Activated CD4-positive, alpha-beta T cell treated with anti-CD3 and anti-CD28 coated beads for 24 hours (primary cell): Measurements from ENCODE around the gene NXF1.
"Not testable (repeated sequence)": the region's sequence is repeated elsewhere in the genome, so short reads cannot be mapped to it uniquely, and the experiment has no call there.

Source experiments
- DNase-seq, 2 donors: peaks; one replicate each; pipeline ENCODE4 v3.0.0-alpha.2; 2020; ENCODE audit warnings: low read depth in 2 of 2

Gene NXF1

DNA sequence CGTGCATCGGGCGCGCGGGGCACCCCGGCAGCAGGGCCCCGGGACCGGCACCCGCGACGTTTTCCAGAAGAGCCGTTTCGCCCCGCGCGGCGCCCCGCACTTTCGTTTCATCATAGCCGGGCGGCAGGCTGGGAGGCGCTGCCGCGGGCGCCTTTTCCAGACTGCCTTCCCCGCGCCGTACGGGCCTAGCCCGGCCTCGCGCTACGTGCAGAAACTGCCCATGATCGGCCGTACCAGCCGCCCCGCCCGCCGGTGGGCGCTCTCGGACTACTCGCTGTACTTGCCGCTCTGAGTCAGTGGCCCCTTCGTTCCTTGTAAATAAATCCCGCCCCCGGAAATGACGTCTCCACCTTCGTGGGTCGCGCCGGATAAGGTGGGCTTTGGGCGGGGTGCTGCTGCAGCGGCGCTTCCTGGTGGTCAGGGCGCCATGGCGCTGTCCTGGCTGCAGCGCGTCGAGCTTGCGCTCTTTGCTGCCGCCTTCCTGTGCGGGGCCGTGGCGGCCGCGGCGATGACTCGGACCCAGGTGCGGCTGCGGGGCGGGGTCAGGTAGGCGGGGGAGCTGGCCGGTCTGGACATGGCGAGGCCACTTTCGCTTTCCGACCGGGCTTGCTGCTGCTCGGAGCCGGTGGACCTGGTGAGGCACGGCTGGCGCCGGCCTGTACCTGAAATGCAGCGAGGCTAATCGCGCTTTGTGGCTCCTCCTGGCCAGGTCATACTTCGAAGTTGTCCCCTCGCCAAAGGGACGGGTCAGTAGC, 18.1 kb downstream of the NXF1 start, which contains the start of gene TMEM179B:
TSS of gene TMEM179B (plus strand) at position 398 of the 755 bp plus-strand sequence. CDS start at position 428, 30 bp downstream.
- peak; percentile 97 to 98 for DNase-seq

DNA sequence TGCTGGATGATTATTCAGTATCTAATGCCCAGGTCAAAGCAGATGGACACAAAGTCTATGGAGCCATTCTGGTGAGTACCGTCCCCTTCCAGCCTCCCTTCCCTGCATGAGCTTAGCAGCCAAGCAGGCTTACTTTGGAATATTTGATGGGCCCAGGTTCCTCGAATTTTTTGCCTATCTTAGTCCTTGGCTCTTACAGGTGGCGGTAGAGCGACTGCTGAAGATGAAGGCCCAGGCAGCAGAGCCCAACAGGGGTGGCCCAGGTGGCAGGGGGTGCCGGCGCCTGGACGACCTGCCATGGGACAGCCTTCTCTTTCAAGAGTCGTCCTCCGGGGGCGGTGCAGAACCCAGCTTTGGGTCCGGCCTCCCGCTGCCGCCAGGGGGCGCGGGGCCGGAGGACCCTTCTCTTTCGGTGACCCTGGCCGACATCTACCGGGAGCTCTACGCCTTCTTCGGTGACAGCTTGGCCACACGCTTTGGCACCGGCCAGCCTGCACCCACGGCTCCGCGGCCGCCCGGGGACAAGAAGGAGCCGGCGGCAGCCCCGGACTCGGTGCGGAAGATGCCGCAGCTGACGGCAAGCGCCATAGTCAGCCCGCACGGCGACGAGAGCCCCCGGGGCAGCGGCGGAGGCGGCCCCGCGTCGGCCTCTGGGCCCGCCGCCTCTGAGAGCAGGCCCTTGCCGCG, 18.8 kb downstream of the NXF1 start:
- DNase-seq, result peak; percentile 70 to 78

DNA sequence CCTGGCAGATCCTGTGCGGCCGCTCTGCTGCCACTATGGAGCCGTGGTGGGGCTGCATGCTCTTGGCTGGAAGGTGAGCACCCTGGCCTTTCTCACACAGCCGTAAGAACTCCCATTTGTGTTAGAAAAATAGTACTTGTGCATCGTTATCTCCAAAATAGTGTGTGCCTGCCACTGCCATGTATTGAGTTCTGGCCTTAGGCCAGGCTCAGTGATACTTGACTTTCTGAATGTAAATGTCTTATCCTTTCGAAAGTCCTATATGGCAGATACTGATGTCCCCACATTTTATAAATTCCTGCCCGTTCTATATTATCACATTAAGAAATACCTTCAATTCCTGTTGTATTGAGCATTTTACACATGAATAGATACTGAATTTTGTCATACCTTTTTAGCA, 22.5 kb downstream of the NXF1 start:
- DNase-seq, result no peak

DNA sequence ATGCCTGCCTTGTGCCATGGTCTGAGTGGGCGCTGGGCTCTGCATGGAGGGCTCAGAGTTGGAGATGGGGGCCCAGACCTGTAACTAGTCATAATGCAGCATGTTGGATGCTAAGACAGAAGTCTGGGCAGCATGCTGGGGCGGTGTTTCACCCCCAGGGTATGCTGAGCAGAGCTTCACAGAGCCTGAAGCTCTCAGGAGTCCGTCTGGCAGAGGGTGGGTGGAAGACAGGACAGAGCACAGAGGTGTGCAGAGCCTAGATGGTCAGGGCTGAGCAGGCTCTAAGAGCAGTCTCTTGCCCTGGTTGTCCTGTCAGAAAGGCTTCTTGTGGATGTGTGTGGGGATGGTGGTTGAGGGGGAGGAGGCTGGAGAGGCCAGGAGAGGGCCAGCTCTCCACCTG, 26.8 kb downstream of the NXF1 start:
- no peak for DNase-seq

DNA sequence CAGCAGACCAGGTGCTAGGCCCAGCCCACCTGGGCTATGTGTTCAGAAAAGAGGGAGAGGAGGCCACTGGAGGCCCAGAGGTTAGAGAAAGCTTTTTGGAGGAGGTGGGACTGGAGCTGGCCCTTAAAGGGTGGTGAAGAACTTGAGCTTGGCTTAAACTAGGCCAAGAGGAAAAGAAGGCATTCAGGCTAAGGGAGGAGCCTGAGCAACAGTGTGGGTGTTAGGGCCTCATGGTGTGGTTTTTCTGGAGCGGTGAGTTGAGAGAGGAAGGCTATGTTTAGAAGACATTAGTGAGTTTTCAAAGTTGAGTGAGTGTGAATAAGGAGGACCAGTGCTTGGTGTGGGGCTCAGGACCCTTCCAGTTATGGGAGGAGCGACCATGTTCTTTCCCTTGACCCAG, 27.9 kb downstream of the NXF1 start:
- DNase-seq, result no peak

DNA sequence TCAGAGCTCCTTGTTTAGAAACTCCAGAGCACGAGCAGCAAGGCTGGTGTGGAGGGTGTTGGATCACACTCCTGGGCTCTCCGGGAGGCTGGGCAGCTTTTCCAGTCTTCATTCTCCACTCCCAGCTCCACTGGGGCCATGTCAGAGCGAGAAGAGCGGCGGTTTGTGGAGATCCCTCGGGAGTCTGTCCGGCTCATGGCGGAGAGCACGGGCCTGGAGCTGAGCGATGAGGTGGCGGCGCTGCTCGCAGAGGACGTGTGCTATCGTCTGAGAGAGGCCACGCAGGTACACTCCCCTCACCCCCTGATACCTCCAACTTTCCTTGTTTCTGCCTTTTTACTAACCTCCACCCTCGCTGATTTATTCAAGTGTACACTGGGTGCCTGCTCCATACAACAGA, 29.6 kb downstream of the NXF1 start:
- no peak for DNase-seq

DNA sequence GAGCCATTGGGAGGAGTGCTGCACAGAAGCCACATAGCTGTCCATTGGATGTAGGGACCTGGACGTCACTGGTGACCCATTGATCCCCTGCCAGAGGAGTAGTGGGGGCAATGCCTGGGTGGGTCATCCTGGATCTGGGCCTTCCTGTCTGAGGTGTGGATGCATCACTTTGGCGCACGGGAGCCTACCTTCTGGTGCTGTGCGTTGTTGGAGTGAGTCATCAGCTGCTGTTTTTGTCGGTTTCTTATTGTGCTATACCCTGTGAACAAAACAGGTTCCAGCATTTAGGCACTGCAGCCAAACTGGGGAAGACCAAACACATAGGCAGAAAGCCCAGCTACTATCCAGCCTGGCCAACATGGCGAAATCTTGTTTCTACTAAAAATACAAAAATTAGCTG, 30.8 kb downstream of the NXF1 start:
- DNase-seq, result no peak

DNA sequence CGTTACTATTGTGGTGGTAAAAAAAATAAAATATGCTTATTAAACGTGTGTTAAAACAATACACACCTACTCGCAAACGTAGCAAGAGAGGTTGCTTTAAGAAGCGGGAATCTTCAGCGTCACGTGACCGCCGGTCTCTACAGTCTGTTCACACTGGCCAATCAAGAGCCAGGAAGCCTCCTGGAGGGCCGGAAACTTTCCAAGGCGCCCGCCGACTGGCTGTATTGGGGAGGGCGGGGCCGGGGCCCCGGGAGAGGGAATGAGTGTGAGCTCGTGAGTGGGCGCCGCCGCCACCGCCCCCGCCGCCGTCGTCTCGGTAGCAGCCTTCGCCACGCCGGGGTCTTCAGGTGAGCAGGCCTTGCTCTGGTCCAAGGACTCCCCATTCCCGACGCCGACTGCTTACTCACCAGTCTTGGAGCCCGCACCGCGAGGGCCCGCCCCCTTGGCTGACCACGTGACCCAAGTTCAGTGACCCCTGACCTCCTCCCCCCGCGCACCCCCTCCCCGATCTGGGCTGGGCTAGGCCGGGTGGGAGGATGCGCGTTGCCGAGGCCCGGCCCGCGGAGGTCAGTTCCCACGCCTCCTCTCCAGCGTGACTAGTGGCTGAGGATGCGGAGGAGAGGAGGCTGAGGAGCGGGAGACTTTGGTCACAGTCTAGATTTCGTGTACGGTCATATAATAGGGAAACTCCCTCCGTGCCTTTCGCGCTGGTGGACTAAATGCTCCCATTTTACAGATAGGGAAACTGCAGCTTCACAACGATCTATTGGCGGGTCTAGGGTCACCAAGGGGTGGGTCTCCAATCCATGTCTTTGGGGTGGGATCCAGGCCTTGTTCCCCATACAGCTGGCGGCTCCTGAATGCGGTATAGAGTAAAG, 33.9 kb downstream of the NXF1 start, which contains the start of gene TAF6L:
TSS of gene TAF6L (plus strand) at position 253 of the 878 bp plus-strand sequence. CDS start 4,388 bp downstream, outside the sequence.
- DNase-seq, result peak; percentile 89 to 94

DNA sequence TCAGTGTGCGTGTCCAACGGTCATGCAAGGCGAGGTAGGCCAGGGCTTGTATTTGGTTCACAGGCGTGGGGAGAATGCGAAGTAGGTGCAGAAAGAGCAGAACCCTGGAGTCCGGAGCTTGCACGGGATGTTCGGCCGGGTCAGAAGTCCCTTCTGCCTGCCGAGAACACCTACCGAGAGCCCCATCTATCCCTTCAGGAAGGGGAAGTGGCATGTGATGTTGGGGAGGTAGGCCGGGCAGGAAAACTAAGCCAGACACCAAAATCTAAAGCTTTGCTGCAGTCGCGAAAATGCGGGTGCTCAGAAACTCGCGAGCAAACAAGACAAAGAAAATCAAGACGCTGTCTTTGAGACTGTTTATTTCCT, 34.5 kb downstream of the NXF1 start:
- no peak for DNase-seq

DNA sequence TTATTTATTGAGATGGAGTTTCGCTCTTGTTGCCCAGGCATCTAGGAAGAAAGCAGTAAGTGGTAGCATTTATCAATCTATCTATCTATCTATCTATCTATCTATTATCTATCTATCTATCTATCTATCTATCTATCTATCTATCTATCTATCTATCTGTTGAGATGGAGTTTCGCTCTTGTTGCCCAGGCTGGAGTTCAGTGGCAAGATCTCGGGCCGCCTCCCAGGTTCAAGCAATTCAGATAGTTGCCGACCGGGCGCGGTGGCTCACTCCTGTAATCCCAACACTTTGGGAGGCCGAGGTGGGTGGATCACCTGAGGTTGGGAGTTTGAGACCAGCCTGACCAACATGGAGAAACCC, 44.4 kb downstream of the NXF1 start:
- DNase-seq, result not testable (repeated sequence)

DNA sequence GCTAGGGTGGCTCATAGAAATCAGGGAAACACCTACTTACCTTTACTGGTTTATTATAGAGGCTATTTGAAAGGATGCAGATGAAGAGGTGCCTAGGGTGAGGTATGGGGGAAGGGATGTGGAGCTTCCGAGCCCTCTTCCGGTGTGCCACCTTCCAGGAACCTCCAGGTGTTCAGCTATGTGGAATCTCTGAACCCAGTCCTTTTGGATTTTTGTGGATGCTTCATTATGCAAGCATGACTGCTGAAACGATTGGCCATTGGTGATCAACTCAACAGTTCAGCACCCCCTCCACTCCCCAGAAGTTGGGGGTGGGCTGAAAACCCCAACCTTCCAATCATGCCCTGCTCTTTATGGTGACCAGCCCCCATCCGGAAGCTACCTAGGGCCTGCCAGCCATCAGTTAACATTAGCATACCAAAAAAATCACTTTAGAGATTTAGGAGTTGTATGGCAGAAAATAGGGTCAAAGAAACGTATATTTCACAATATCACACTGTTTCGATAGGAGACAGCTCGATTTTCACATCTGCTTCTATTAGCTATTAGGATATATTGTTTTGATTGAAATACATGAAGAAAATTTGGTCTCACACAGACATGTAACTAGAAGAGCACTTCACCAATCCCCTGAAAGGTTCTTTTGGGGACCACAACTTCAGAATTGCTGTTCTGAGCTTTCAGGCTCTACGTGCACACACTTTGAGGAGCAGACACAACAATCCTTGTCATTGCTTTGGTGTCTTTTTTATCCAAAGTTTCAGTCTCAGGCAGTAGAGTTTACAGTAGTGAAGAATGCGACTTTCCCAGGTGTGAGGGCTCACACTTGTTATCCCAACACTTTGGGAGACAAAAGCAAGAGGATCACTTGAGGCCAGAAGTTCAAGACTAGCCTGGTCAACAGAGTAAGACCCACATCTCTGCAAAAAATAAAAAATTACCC, 47.1 kb downstream of the NXF1 start:
- no peak for DNase-seq

DNA sequence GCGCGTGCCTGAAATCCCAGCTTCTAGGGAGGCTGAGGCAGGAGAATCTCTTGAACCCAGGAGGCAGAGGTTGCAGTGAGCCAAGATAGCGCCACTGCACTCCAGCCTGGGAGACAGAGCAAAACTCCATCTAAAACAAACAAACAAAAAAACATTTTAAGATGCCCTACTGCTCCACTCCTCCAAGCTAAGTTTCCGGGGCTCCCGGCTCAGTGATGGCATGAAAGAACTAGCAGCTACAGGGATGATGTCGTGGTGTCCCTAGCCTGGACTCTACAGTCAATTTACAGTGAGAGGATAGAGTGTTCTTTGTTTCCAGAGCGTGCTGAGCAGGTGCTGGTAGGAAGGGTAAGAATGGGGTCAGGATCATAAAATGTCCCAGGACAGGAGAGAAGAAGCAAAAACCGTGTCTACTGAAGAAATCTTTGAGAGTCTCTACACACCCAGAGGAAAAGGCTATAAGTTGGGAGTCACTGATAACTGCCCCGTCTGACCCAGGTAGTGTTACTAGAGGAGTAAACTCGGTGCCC, 50.1 kb downstream of the NXF1 start:
- DNase-seq, result no peak

DNA sequence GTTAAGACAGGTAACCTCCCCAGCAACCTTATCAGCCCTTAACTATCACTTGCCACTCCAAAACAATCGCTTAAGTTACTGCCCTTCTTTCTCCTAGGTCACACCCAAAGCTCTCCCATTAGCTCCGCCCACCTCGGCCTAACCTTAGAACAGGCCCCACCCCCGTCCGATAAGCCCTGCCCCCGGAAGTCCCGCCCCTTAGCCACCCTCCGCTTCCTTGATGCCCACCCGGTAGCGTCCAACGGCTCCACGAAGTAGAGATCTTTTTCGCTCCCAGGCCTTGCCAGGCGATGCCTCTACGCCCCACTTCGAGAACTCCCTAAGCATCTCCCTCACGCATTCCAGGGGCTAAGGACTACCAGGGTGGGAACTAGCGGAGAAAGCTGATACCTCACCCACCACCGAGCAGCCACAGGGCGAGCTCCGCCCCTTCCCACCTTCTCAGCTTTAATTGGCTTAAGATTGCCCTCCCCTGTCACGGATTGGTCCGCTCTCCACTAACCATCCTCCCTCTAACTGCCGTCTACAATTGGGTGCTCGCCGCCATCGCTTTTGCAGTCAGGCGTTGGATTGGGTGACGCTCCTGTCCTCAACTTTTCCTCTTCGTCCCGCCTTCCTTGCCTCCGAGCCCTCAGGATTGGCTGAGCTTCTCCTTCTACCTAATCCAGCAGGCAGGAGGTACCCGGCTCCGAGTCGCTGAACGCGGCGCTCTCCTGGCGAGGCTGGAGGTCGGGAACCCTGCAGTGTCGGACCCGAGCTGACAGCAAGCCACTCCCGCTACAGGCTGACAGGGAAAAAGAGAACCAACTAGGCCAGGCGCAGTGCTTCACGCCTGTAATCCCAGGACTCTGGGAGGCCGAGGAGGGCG, 51.3 kb downstream of the NXF1 start, which contains the start of gene ZBTB3:
TSS of gene ZBTB3 (minus strand) at position 425 of the 868 bp plus-strand sequence. CDS start 496 bp downstream, outside the sequence.
- DNase-seq, result peak; percentile 94

DNA sequence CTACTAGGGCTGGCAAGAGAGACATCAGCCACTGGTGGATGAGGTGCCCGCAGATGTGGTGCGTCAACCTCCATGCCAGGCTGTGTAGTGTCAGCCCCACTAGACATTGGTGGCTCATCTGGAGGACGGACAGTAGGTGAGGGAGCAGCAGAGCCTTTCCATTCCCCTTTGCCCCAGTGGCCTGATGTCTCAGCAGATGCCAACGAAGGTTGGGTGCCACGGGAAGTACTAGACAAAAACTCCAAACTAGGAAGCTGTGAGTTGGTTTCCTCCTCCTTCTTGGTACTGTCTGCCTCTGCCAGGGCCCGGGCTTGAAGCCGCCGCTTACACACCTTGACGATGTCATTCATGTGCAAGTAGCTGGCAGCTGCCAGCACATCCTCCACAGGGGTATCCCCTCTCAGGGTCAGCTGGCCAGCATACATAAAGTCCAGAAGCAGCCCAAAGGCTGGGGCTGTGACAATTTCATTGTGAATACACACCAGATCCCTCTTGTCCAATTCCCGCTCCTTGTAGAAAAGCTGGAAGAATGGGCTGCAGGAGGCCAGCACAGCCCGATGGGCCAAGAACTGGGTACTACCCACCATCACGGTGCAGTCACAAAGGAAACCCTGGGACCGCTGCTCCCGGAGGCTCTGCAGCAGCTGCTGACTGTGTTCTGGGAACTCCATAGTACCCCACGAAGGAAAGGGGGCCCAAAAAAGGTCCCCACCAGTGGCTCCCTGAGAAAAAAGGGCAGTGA, 52.1 kb downstream of the NXF1 start:
- no peak for DNase-seq

DNA sequence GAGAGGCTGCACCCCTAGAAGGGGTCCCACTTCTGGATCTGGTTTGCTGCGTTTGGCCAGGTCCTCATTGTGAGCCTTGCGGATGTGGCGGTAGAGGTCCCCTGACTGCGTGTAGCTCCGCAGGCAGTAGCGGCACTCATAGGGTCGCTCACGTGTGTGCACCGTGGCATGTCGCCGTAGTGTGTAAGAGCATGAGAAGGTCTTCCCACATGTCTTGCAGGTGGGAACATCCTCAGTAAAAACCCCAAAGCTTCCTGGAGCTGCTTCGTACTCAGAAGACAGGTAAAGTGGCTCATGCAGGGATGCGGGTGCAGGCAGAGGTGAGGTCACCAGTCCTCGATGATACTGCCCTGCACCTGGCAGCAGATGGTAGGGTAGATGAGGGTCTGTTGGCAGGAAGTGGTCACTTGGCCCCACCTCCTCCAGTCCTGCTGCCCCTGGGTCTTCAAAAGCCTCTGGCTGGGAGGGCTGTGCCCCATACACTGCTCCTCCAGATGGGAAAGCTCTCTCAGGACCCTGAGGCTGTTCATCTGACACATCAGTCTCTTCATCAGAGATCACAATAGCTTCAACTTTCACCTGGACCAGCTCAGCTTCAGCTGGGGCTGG, 53.0 kb downstream of the NXF1 start:
- DNase-seq, result no peak

DNA sequence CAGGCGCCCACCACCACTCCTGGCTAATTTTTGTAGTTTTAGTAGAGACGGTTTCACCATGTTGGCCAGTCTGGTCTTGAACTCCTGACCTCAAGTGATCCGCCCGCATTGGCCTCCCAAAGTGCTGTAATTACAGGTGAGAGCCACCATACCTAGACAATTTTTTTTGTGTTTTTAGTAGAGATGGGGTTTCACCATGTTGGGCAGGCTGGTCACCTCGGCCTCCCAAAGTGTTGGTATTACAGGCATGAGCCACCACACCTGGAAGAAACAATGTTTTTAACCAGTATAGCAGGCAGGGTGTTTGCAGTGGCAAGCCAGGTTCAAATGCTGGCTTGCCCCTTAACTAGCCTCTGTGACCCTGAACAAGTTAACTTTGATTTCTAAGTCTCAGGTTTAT, 55.3 kb downstream of the NXF1 start:
- not testable (repeated sequence) for DNase-seq

DNA sequence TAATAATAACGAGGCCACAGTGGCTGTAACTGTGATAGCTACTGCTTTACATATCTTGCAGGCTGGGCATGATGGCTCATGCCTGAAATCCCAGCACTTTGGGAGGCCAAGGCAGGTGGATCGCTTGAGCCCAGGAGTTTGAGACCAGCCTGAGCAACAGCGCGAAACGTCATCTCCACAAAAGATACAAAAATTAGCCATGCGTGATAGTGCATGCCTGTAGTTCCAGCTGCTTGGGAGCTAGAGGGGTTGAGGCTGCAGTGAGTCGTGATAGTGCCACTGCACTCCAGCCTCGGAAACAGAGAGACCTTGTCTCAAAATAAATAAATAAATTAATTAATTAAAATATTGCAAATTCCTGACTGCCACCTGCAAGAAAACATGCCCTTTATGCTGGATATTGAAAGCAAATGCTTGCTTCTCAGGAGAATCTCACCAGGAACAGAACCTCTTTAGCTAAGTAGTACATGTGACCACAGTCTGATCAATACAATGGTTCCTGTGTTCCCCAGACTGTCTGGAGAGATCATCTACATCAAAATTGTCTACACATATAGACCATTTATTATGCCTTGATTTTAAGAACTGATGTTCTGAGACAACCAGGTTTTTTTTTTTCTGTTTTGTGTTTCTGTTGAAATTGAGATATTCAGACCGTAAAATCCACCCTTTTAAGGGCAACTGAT, 57.6 kb downstream of the NXF1 start:
- no peak for DNase-seq
